HCT116 (cell line): ENCODE results near the gene SMPDL3B. TPM values are rescaled to one million over a fixed set of nuclear protein-coding genes. Genes with fewer than 3 reads are reported as not detected.

Source experiments
- ATAC-seq: fragments of 200-7000 bp; cut with Tn5 transposase; 2 replicates; pipeline ENCODE4 v1.9.1; 2020; ENCODE audit warnings: mild to moderate bottlenecking, moderate library complexity
- BruUV-seq: library from RNA; stranded (reverse); fragments of 400-500 nt; replicated peaks from 2 replicates; lab custom pipeline; 2021; lab: Mats Ljungman, UMichigan
- CTCF ChIA-PET: fragments of 300-600 bp; sonication (Branson Sonifier 250); formaldehyde crosslinking; loops from one replicate; lab custom pipeline; 2021; ENCODE audit warnings: antibody characterized with exemption; lab: Charles Lee
- POLR2A ChIA-PET: fragments of 300-600, 350-600 bp; sonication (Branson Sonifier 250); formaldehyde crosslinking; loops from one replicate; lab custom pipeline; 2021; ENCODE audit warnings: antibody characterized with exemption; lab: Charles Lee
- RAD21 ChIA-PET, 2 experiments: fragments of 300-600 bp; sonication (Branson Sonifier 250); formaldehyde crosslinking; loops; one replicate each; lab custom pipeline; 2023; ENCODE audit warnings: low total read pairs in 2 of 2; ENCODE audit not compliant: uncharacterized antibody in 2 of 2, unreplicated experiment in 2 of 2, low non-redundant PET in 1 of 2; lab: Charles Lee
- DNase-seq: peaks from one replicate; pipeline ENCODE4 v3.0.0-alpha.2; 2010; ENCODE audit warnings: low read depth, low spot score
- H2AFZ ChIP-seq: fragments of 200-600 bp; shearing (Covaris generic), sonication (generic); 2 replicates; pipeline ENCODE4 v1.6.1; 2017; ENCODE audit warnings: low read depth, mixed run types, mixed read lengths, antibody characterized with exemption, low read length; ENCODE audit not compliant: poor library complexity, severe bottlenecking
- H3K27ac ChIP-seq: 2 replicates; pipeline ENCODE4 v1.5.1; 2012; ENCODE audit warnings: low read depth, low read length
- H3K27me3 ChIP-seq: fragments of 200-600 bp; sonication (generic); 2 replicates; pipeline ENCODE4 v1.6.1; 2016; ENCODE audit warnings: mixed run types, low read length, mixed read lengths; ENCODE audit not compliant: insufficient read depth
- H3K36me3 ChIP-seq, 2 experiments: fragments of 200-500 bp in 1 of 2; fragments of 200-600 bp in 1 of 2; sonication (Bioruptor generic) in 1 of 2; sonication (generic) in 1 of 2; 2 replicates each; pipeline versions ENCODE4 v1.5.1 to v1.6.1; 2014 to 2016; ENCODE audit warnings: low read length in 2 of 2, inconsistent platforms in 1 of 2, mixed read lengths in 1 of 2, mixed run types in 1 of 2; ENCODE audit not compliant: insufficient read depth in 2 of 2, control insufficient read depth in 1 of 2
- H3K4me1 ChIP-seq, 2 experiments: fragments of 200-600 bp in 1 of 2; sonication (generic) in 1 of 2; 2 replicates each; pipeline versions ENCODE4 v1.5.1 to v1.6.1; 2012 to 2017; ENCODE audit warnings: low read length in 2 of 2, inconsistent platforms in 1 of 2, mild to moderate bottlenecking in 1 of 2, mixed read lengths in 1 of 2, mixed run types in 1 of 2, moderate library complexity in 1 of 2; ENCODE audit not compliant: insufficient read depth in 2 of 2, control insufficient read depth in 1 of 2
- H3K4me2 ChIP-seq: fragments of 200-600 bp; sonication (generic); 2 replicates; pipeline ENCODE4 v1.6.1; 2017; ENCODE audit warnings: mixed run types, low read length, mixed read lengths
- H3K4me3 ChIP-seq, 2 experiments: fragments of 200-600 bp in 1 of 2; sonication (generic) in 1 of 2; replicated peaks in 1 of 2; 2 replicates each; pipeline ENCODE4 v1.5.1; 2011 to 2016; ENCODE audit warnings: low read length in 2 of 2, control low read depth in 1 of 2, low read depth in 1 of 2, mild to moderate bottlenecking in 1 of 2, mixed read lengths in 1 of 2, mixed run types in 1 of 2
- H3K79me2 ChIP-seq: fragments of 200-600 bp; sonication (generic); 2 replicates; pipeline ENCODE4 v1.6.1; 2017; ENCODE audit warnings: mild to moderate bottlenecking, mixed run types, low read length, moderate library complexity, mixed read lengths; ENCODE audit not compliant: insufficient read depth
- H3K9ac ChIP-seq: fragments of 200-600 bp; sonication (generic); 2 replicates; pipeline ENCODE4 v1.6.1; 2016; ENCODE audit warnings: low read length, mixed read lengths
- H3K9me2 ChIP-seq: fragments of 200-600 bp; sonication (generic), shearing (Covaris generic); 2 replicates; pipeline ENCODE4 v1.6.1; 2017; ENCODE audit warnings: mixed run types, mild to moderate bottlenecking, moderate library complexity; ENCODE audit not compliant: insufficient read depth
- H3K9me3 ChIP-seq, 2 experiments: fragments of 200-500 bp in 1 of 2; fragments of 200-600 bp in 1 of 2; sonication (Bioruptor generic) in 1 of 2; sonication (generic) in 1 of 2; 2 replicates each; pipeline ENCODE4 v1.6.1; 2014 to 2017; ENCODE audit warnings: low read length in 2 of 2, mixed read lengths in 2 of 2, inconsistent platforms in 1 of 2, low read depth in 1 of 2, mild to moderate bottlenecking in 1 of 2, mixed run types in 1 of 2, moderate library complexity in 1 of 2; ENCODE audit not compliant: control insufficient read depth in 1 of 2, insufficient read depth in 1 of 2
- H4K20me1 ChIP-seq: fragments of 200-600 bp; sonication (generic), shearing (Covaris generic); 2 replicates; pipeline ENCODE4 v1.6.1; 2017; ENCODE audit warnings: mixed run types, mild to moderate bottlenecking, moderate library complexity; ENCODE audit not compliant: insufficient read depth
- CEBPB ChIP-seq: IDR thresholded peaks from 2 replicates; pipeline ENCODE4 v1.6.1; 2012; ENCODE audit warnings: low read depth
- EGR1 ChIP-seq: IDR thresholded peaks from 2 replicates; pipeline ENCODE4 v1.6.1; 2012; ENCODE audit warnings: low read depth
- ELF1 ChIP-seq: IDR thresholded peaks from 2 replicates; pipeline ENCODE4 v1.6.1; 2012; ENCODE audit warnings: low read depth, borderline replicate concordance
- FOSL1 ChIP-seq: IDR thresholded peaks from 2 replicates; pipeline ENCODE4 v1.6.1; 2012; ENCODE audit warnings: low read depth
- MAX ChIP-seq: IDR thresholded peaks from 2 replicates; pipeline ENCODE4 v1.6.1; 2012
- POLR2A ChIP-seq: IDR thresholded peaks from 2 replicates; pipeline ENCODE4 v1.7.0; 2011; ENCODE audit warnings: borderline replicate concordance; ENCODE audit not compliant: insufficient read depth, insufficient read length; ENCODE audit errors: extremely low read depth
- POLR2AphosphoS5 ChIP-seq: IDR thresholded peaks from 2 replicates; pipeline ENCODE4 v1.6.1; 2011; ENCODE audit warnings: mild to moderate bottlenecking, low read depth, low read length, moderate library complexity
- RAD21 ChIP-seq: IDR thresholded peaks from 2 replicates; pipeline ENCODE4 v1.6.1; 2012; ENCODE audit warnings: low read depth, mild to moderate bottlenecking
- SP1 ChIP-seq: IDR thresholded peaks from 2 replicates; pipeline ENCODE4 v1.6.1; 2012; ENCODE audit warnings: low read depth
- SRF ChIP-seq: IDR thresholded peaks from 2 replicates; pipeline ENCODE4 v1.6.1; 2012; ENCODE audit warnings: low read depth
- YY1 ChIP-seq: IDR thresholded peaks from 2 replicates; pipeline ENCODE4 v1.6.1; 2011; ENCODE audit warnings: low read length, low read depth, moderate library complexity, mild to moderate bottlenecking; ENCODE audit not compliant: insufficient replicate concordance; ENCODE audit errors: extremely low read depth
- ZBTB33 ChIP-seq: IDR thresholded peaks from 2 replicates; pipeline ENCODE4 v1.6.1; 2011; ENCODE audit warnings: mild to moderate bottlenecking, low read length, moderate library complexity; ENCODE audit not compliant: insufficient replicate concordance; ENCODE audit errors: extremely low read depth
- ZNF274 ChIP-seq: fragments of 200-500 bp; sonication (Bioruptor generic); IDR thresholded peaks from 2 replicates; pipeline ENCODE4 v1.6.1; 2014; ENCODE audit warnings: mild to moderate bottlenecking, low read depth, low read length, inconsistent platforms
- intact Hi-C: fragments of 100-400 bp; cut with micrococcal nuclease; formaldehyde crosslinking; loops from 2 replicates; pipeline ENCODE4 v1.10.0; 2022
- total RNA-seq: library from RNA; stranded (reverse); gene quantifications from one replicate; pipeline ENCODE4 v1.2.1, GENCODE V29; 2021; ENCODE audit not compliant: unreplicated experiment

The SMPDL3B gene
- total RNA-seq, 1 experiment from 2014 or later: 16.4 TPM

GRCh38 chr1:27941671-27942540 is 7.1 kb downstream of the SMPDL3B start:
- Histone ChIP-seq H3K4me1 (peaks cover 0 to 9% of the 10 kb centered on the region in 2 experiments; a peak in 2 of 4 replicates), H4K20me1 (no peaks in the 10 kb centered on the region), H3K4me3 (no peak overlapping the region), H3K27me3 (no peaks in the 10 kb centered on the region)
- POLR2A ChIA-PET: no interaction called here
- TF ChIP-seq ZBTB33: no peak
- TF ChIP-seq FOSL1: no peak
- no peak for TF ChIP-seq CEBPB
- TF ChIP-seq ELF1: no peak
- TF ChIP-seq SP1: no peak
- no peak for TF ChIP-seq POLR2A
- TF ChIP-seq ZNF274: no peak
- no peak for TF ChIP-seq EGR1
- TF ChIP-seq RAD21: no peak
- TF ChIP-seq SRF: no peak
- no peak for TF ChIP-seq MAX
- no peak for TF ChIP-seq POLR2AphosphoS5
- TF ChIP-seq YY1: no peak
- TF ChIP-seq, all 23 proteins: peak for 0
- DNase-seq: no peak
- Histone ChIP-seq H3K9ac (no peak overlapping the region), H2AFZ (no peak overlapping the region), H3K9me3 (no peaks in the 10 kb centered on the region), H3K4me2 (no peak overlapping the region), H3K9me2 (no peaks in the 10 kb centered on the region), H3K27ac (no peak overlapping the region), H3K36me3 (no peaks in the 10 kb centered on the region), H3K79me2 (no peaks in the 10 kb centered on the region)
- intact Hi-C loops: no loop called here
- ATAC-seq: no peak
- no TSS peak for BruUV-seq
- ChIA-PET CTCF (interaction anchor here (1.1 kb wide), 1 partner anchor 10 kb away, joined by 3 read pairs; no protein-coding TSS in a partner anchor), RAD21 (no interaction called here)
